HG03025 (cell line): Measurements from ENCODE around the gene TBC1D14.

ENCODE experiments used
- ATAC-seq: cut with Tn5 transposase; IDR thresholded peaks from one replicate; pipeline ENCODE4 v1.9.1; 2021; ENCODE audit warnings: mild to moderate bottlenecking, moderate library complexity; ENCODE audit not compliant: unreplicated experiment, low FRiP score

TBC1D14 gene

DNA sequence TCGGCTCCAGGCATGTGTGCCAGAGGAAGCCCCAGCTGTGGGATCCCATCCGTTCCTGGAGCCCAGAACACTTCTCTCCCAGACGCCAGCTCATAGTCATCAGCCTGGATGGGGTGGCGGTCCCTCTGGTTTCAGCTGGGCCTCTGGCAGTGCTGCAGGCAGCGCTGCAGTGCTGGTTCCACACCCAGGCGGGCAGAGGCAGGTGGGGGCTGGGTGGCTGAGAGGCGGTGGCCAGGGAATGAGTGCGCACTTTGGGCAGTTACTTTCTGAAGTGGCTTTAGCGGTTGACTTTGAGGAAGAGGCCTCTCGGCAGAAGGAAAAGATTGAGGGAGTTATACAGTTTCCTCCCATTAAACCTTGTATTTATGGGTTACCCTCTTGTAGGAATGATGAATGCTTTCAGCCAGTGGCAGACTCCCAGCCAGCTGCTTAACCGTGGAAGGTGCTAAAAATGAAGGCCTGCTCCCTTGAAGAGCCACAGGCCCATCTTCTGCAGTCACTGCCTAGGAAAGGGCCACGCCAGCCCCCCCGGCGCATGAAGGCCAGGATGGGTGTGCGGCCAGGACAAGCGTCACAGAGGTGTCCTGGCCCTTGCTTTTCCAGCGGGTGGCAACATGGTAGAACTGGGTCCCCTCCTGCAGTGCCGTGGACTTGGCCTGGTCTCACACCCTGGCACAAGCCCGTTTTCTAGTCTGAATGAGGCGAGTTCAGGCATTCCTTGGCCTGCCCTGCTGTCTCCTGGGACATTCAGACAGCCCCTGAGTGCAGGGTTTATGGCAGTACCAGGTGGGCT lies 143.5 kb downstream of the TBC1D14 start:
- ATAC-seq = no peak

DNA sequence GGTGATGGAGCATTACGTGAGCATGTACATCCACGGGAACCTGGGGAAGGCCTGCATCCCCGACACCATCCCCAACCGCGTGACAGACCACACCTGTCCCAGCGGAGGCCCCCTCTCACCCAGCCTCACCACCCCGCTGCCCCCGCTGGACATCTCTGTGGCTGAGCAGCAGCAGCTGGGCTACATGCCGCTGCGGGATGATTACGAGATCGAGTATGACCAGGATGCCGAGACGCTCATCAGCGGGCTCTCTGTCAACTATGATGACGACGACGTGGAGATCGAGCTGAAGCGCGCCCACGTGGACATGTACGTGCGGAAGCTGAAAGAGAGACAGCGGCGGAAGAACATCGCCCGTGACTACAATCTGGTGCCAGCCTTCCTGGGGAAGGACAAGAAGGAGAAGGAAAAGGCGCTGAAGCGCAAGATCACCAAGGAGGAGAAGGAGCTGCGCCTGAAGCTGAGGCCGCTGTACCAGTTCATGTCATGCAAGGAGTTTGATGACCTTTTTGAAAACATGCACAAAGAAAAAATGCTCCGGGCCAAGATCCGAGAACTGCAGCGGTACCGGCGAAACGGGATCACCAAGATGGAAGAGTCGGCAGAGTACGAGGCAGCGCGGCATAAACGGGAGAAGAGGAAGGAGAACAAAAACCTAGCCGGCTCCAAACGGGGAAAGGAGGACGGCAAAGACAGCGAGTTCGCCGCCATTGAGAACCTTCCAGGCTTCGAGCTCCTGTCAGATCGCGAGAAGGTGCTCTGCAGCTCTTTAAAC lies 144.7 kb downstream of the TBC1D14 start:
- no peak for ATAC-seq

DNA sequence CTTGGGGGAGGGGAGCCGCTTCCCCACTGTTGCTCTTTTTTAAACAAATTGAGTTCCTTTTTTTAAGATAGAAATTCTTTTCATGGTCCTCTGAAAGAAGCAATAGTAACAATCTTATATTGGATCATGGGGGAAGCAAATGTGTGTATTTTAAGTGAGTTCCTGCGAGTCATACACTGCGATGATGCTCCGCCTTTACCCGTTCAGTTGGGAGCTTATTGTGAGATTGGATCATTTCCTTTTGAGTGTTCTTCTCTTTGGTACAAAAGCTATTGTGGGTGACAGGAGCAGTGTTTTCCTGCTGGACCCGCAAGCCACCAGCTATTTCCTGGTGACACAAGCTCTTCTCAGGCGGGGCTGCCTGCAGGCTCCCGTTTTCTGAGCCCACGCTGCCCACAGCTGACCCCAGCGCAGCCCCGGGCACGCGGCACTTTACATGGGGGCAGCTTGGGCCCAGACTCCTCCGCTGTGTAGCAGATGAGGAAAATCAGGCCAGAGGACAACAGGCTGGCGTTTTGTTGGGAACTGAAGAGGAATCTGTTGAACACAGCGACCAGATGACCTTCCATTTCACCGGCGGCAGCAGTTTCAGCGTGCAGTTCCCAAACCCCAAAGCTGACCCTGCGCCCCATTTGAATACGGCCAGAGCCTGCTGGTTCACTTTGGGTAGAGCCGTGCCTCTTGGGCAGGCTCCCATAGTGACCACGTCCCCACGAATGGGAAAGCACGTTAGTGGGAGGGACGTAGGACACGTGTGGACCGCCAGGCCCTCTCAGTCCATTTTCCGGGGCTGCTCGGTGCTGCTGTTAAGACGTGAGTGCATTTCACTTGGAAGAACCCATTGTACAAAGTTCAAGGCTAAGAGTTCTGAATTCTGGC lies 145.7 kb downstream of the TBC1D14 start:
- ATAC-seq = no peak

DNA sequence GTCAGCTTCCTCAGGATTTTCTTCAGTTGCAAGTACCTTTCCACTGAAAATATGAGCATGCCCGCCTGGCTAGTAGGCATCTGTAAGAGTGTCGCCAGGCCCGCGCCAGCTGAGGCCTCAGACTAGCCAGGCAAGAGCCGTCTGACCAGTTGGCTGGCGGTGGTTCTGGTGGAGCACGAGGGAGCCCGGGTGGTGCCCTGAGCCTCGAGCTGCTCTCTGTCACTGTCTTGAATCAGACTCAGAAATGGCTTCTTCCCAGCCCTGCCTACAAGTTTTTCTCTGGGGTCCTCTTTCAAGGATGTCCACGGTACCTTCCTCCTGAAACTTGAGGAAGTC lies 146.3 kb downstream of the TBC1D14 start:
- ATAC-seq = no peak

DNA sequence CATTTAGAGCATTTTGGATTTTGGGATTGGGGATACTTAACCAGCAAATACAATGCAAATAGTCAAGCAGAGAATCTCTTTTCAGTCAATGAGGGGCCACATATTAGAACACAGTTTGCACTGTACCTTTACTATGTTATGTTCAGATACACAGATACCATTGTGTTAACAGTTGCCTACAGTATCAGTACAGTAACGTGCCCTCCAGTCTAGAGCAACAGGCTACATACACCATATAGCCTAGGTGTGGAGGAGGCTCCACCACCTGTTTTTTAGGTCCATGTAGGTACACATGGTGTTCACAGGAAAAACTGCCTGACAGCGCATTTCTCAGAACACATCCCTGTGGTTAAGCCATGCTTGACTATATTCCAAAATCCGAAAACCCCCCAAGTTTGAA lies 149.2 kb downstream of the TBC1D14 start:
- no peak for ATAC-seq

DNA sequence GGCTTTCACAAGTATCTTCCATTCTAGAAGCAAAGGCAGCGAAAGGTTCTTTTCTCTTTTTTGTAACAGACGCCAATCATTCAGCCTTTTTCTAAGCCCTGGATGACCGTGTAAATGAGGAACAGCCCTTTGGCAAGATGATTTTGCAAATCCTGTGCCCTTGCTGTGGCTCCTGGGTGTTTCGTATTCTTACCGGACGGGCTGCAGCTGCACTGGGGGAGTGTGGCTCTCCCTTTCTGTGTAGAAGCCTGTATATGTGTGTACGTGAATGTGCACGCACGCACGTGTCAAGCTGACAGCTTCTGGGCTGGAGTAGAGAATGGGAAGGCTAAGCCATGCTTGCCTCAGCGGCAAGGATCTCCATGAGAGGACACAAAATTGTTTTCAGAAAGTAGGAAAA lies 150.0 kb downstream of the TBC1D14 start:
- no peak for ATAC-seq

DNA sequence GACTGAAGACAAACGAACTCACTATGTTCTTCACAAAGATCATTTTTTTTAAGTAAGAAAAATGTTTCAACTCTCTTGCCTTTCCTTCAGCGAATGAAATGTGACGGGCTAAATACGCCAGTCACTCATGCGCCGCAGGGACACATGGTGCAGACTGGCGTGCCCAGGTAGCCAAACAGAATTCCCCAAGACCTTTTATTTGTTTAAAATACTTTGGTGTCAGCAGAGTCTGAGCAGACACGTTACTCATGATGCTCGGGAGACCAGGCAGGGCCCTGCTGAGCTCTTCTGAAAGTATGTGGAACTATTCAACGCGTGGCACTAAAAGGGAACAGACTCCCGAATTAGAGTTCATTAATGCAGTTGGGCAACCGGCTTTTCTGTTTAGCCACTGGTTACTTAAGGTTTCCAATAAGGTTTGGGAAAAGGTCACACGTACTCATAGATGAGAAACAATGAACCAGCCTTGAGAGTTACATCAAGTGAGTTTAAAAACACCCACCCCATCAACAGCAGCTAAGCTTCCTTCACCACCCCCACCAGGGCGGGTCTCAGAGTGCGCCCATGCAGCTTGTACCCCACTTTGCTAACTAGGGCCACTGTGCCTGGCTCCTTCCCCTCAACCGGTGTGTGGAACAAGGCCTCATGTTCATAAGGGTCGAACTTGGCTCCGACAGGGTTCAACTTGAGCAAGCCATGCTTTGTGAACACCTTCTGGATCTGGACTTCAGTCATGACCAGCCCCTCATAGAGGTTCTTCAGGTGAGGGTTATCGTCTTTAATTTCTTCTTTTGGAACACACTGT lies 150.9 kb downstream of the TBC1D14 start:
- no peak for ATAC-seq

DNA sequence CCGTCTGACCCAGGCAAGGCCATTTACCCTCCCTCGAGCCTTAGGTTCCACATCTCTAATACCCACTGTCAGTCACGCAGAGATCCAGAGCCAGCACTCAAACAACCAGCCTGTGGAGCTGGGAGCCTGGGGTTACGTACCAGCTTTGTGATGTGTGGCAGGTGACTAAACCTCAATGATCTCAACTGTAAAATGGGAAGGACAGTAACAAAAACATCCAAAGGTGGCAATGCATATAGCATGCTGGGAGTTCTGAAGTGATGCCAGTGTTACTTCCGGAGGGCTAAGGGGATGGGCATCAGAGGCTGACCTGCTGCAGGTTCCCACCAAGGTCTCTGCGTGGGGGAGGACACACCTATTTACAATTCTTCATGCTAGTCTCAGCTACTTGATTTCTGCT lies 152.2 kb downstream of the TBC1D14 start:
- ATAC-seq = no peak

DNA sequence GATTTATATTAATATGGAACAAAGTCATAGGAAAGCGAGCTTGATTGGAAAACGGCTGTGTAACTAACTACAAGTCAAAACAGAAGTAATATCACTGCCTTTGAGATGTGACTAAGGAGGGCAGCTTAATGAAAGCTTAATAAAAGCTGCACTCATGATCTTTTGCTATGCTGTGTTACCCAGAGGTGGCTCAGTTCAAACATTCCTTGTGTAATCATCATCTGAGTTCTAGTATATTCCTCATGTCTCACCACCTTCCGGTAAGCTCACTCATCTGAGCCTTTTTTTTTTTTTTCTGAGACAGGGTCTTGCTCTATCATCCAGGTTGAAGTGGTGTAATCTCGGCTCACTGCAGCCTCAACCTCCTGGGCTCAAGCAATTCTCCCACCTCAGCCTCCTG lies 153.2 kb downstream of the TBC1D14 start:
- ATAC-seq = no peak

DNA sequence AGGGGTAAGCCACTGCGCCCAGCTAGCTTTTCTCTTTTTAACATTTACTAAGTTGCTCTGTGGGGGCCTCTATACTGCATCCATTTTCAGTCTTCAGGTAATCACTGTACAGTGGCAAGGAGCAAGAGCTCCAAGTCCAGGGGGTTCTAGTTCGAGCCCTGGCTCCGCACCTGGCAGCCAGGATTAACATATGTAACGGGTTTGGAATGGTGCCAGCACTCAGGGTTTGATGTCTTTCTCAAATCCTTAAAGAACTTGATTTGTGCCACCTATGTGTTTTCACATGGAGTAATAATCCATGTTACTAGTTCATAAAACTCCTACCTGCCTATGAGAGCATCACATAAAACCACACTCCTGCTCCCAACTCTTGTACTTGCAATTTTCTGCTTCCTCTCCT lies 153.7 kb downstream of the TBC1D14 start:
- ATAC-seq = no peak

DNA sequence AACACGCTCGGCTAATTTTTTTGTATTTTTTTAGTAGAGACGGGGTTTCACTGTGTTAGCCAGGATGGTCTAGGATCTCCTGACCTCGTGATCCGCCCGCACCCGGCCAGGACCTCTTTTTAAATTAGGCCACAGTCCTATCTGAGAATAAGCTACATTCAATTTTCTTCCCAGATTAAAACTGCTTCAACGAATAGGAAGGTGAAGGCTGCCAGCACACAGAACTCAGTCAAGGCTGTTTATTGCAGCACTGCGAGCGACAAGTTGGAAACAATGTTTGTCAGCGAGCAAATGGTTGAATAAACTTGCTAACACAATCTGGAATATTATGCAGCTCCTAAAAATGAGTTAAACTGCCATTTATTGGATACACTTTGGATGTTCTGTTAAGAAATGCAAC lies 156.4 kb downstream of the TBC1D14 start:
- ATAC-seq = no peak

DNA sequence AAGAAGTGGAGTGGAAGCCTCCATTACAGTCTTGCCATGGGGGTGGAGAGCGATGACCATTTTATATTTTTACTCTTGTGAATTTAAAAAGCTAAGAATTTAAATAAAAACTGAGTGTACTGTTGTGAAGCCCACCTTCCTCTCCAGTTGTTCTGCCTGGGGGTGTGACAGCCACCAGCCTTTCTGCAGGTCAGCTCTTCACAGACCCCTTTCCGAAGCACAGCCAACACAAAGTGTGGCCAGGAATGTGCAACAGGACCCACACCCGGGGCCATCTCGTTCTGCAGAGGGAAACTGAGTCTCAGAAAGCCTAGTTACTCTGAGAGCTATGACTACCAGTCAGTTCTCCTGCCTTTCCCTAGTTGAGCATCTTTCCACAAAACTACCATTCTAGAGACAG lies 156.9 kb downstream of the TBC1D14 start:
- no peak for ATAC-seq

DNA sequence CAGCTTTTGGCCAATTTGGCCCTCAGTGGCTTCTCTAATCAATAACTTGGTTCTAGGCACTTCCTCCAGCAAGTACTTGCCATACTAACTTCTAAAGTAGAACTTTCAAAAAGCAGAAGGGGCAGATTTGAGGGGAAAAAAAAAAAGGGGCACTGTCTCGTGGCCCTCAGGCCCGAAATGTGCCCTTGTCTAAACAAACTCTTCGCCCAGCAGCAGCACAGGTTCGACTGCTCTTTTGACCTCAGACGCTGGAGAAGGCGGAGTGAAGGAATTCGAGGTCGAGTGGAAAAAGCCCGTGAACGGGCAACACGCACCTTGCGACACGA lies 157.5 kb downstream of the TBC1D14 start:
- no peak for ATAC-seq

DNA sequence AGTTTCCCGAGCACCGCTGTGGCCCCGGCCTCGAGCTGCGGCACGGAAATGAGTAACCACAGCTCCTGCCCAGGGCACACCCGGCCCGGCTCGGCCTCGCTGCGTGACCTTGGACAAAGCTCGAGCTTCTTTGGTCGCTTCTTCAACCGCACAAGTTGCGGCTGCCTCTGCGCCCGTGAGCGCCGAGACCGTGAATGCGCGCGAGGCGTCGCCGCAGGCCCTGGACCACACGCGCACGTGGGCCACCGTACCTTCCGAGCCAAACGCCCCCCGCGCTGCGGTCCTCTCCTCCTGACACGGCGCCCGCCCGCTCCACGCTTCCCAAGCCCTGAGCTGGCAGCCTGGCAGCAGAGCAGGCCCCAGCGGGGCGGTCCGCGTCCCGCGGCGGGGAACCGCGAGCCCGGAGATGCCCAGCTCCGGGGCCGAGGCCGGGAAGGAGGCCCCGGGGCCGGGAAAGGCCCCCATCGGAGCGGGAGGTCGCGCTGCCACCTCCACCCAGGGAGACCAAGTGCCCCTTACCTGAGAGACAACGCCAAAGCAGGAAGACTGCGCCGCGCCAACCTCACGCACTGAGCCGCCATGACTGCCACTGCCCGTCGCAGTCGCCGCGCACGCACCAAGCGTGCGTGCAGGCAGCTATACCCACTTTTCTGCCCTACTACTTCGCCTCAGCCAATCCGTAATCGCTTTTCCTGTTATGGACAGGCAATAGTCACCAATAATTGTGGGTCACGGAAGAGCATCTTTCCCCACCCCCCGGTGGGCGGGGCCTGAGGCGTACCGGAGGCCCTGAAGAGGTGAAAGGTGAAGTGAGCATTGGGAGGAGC lies 158.0 kb downstream of the TBC1D14 start, which contains the start of gene GRPEL1:
GRPEL1 (minus strand) TSS at position 613 of the 827 bp plus-strand sequence; CDS start at position 581, 32 bp downstream.
- ATAC-seq = peak; percentile 89

DNA sequence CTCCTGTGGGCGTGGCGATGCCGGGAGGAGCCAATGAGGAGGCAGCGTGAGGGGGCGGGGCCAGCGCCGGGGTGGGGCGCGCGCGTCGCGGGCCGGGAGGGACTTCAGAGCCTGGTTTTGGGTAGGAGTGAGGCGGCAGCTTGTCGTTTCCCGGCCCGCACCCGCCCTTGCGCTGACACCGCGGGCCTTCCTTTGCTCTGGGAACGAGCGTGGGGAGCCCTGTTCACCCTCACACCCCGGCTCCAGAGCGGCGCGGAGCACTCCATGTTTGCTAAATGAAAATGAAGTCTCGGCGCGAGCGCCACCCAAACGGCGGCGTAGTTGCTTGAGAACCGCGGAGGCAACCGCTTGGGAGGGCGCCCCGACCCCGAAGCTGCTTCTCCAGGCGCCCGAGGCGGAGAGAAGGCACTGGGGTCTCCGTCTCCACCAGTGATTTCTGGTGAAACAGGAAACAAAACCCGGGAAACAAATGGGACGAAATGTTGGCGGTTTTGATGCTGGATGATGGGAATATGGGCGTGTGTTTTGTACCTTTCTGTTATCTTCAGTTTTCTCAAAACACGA lies 158.7 kb downstream of the TBC1D14 start:
- peak; percentile 6 for ATAC-seq

DNA sequence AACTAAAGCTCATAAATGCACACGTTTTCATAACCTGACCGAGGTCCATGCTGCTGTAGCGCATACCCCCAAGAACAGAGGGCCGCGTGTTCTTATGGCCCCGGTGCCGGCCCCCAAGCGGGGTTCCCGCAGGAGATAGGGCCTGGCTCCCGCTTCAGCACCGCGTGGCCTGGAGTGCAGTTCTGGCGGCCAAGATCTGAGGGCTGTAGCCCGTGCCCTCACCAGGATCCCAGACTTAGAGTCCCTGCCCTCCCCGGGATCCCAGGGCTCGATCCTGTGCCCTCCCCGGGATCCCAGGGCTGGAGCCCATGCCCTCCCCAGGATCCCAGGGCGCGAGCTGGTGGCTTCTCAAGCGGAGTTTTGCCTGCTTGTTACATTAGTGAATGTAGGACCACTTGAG lies 159.3 kb downstream of the TBC1D14 start:
- ATAC-seq = no peak

DNA sequence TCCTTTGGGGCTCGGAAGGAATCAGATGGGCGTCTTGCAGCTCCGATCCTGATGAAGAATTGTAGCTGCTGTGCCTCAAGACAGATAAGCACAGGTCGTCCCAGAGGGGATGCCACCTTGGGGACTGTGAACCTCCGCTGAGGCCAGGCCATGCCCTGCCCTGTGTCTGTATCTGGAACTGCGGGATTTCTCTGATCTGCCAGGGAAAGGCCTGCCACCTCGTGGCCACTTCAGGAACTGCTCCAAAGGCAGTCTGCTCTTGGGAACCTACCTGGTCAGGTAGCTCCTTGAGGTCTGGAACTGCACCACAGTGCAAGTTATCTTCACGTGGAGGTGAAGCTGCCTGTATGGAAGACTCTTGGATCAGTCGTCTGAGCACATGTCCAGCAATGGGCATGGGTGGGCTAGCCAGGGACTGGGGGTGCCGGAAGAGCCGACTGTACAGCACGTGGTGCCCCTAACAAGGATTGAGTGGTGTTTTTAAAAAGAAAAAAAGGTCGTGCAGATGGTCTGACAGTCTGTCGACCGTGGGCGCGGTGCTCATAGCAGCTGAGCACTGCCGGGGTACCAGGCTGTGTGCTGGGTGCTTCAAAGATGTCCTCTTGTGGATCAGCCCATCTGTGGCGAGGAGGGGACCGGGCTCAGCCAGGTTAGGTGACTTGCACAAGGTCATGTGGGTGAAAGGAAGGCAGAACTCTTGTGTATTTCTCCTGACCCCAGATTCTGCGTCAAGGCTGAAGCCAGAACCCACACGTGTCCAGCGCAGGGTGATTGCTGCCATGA lies 161.3 kb downstream of the TBC1D14 start:
- no peak for ATAC-seq

DNA sequence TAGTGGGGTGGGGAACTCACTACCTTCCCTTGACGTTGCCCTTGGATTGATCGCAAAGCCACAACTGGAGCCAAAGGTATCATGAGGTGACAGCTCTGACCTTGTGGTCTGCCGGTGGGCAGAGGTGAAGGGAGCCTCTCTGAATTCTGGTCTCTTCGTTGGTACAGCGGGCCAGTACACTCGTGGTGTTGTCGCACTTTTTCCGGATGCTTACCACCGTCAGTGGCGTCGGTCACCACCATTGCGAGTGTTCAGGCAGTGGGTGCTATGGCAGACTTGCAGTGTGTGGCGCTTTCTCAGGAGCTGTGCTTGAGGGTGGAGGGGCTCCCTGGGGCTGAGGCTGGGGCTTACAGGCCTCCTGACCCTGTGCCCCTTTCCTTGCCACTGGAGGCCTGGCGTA lies 163.4 kb downstream of the TBC1D14 start:
- ATAC-seq = no peak
